HCT116 (cell line): ENCODE results near the gene POU2AF1. TPM values are rescaled to one million over a fixed set of nuclear protein-coding genes. Genes with fewer than 3 reads are reported as not detected.

ENCODE experiments used
- ATAC-seq: fragments of 200-7000 bp; cut with Tn5 transposase; 2 replicates; pipeline ENCODE4 v1.9.1; 2020; ENCODE audit warnings: mild to moderate bottlenecking, moderate library complexity
- BruUV-seq: library from RNA; stranded (reverse); fragments of 400-500 nt; replicated peaks from 2 replicates; lab custom pipeline; 2021; lab: Mats Ljungman, UMichigan
- CTCF ChIA-PET: fragments of 300-600 bp; sonication (Branson Sonifier 250); formaldehyde crosslinking; loops from one replicate; lab custom pipeline; 2021; ENCODE audit warnings: antibody characterized with exemption; lab: Charles Lee
- POLR2A ChIA-PET: fragments of 300-600, 350-600 bp; sonication (Branson Sonifier 250); formaldehyde crosslinking; loops from one replicate; lab custom pipeline; 2021; ENCODE audit warnings: antibody characterized with exemption; lab: Charles Lee
- RAD21 ChIA-PET, 2 experiments: fragments of 300-600 bp; sonication (Branson Sonifier 250); formaldehyde crosslinking; loops; one replicate each; lab custom pipeline; 2023; ENCODE audit warnings: low total read pairs in 2 of 2; ENCODE audit not compliant: uncharacterized antibody in 2 of 2, unreplicated experiment in 2 of 2, low non-redundant PET in 1 of 2; lab: Charles Lee
- DNase-seq: peaks from one replicate; pipeline ENCODE4 v3.0.0-alpha.2; 2010; ENCODE audit warnings: low read depth, low spot score
- H2AFZ ChIP-seq: fragments of 200-600 bp; shearing (Covaris generic), sonication (generic); 2 replicates; pipeline ENCODE4 v1.6.1; 2017; ENCODE audit warnings: low read depth, mixed run types, mixed read lengths, antibody characterized with exemption, low read length; ENCODE audit not compliant: poor library complexity, severe bottlenecking
- H3K27ac ChIP-seq: 2 replicates; pipeline ENCODE4 v1.5.1; 2012; ENCODE audit warnings: low read depth, low read length
- H3K27me3 ChIP-seq: fragments of 200-600 bp; sonication (generic); 2 replicates; pipeline ENCODE4 v1.6.1; 2016; ENCODE audit warnings: mixed run types, low read length, mixed read lengths; ENCODE audit not compliant: insufficient read depth
- H3K36me3 ChIP-seq, 2 experiments: fragments of 200-500 bp in 1 of 2; fragments of 200-600 bp in 1 of 2; sonication (Bioruptor generic) in 1 of 2; sonication (generic) in 1 of 2; 2 replicates each; pipeline versions ENCODE4 v1.5.1 to v1.6.1; 2014 to 2016; ENCODE audit warnings: low read length in 2 of 2, inconsistent platforms in 1 of 2, mixed read lengths in 1 of 2, mixed run types in 1 of 2; ENCODE audit not compliant: insufficient read depth in 2 of 2, control insufficient read depth in 1 of 2
- H3K4me1 ChIP-seq, 2 experiments: fragments of 200-600 bp in 1 of 2; sonication (generic) in 1 of 2; 2 replicates each; pipeline versions ENCODE4 v1.5.1 to v1.6.1; 2012 to 2017; ENCODE audit warnings: low read length in 2 of 2, inconsistent platforms in 1 of 2, mild to moderate bottlenecking in 1 of 2, mixed read lengths in 1 of 2, mixed run types in 1 of 2, moderate library complexity in 1 of 2; ENCODE audit not compliant: insufficient read depth in 2 of 2, control insufficient read depth in 1 of 2
- H3K4me2 ChIP-seq: fragments of 200-600 bp; sonication (generic); 2 replicates; pipeline ENCODE4 v1.6.1; 2017; ENCODE audit warnings: mixed run types, low read length, mixed read lengths
- H3K4me3 ChIP-seq, 2 experiments: fragments of 200-600 bp in 1 of 2; sonication (generic) in 1 of 2; replicated peaks in 1 of 2; 2 replicates each; pipeline ENCODE4 v1.5.1; 2011 to 2016; ENCODE audit warnings: low read length in 2 of 2, control low read depth in 1 of 2, low read depth in 1 of 2, mild to moderate bottlenecking in 1 of 2, mixed read lengths in 1 of 2, mixed run types in 1 of 2
- H3K79me2 ChIP-seq: fragments of 200-600 bp; sonication (generic); 2 replicates; pipeline ENCODE4 v1.6.1; 2017; ENCODE audit warnings: mild to moderate bottlenecking, mixed run types, low read length, moderate library complexity, mixed read lengths; ENCODE audit not compliant: insufficient read depth
- H3K9ac ChIP-seq: fragments of 200-600 bp; sonication (generic); 2 replicates; pipeline ENCODE4 v1.6.1; 2016; ENCODE audit warnings: low read length, mixed read lengths
- H3K9me2 ChIP-seq: fragments of 200-600 bp; sonication (generic), shearing (Covaris generic); 2 replicates; pipeline ENCODE4 v1.6.1; 2017; ENCODE audit warnings: mixed run types, mild to moderate bottlenecking, moderate library complexity; ENCODE audit not compliant: insufficient read depth
- H3K9me3 ChIP-seq, 2 experiments: fragments of 200-500 bp in 1 of 2; fragments of 200-600 bp in 1 of 2; sonication (Bioruptor generic) in 1 of 2; sonication (generic) in 1 of 2; 2 replicates each; pipeline ENCODE4 v1.6.1; 2014 to 2017; ENCODE audit warnings: low read length in 2 of 2, mixed read lengths in 2 of 2, inconsistent platforms in 1 of 2, low read depth in 1 of 2, mild to moderate bottlenecking in 1 of 2, mixed run types in 1 of 2, moderate library complexity in 1 of 2; ENCODE audit not compliant: control insufficient read depth in 1 of 2, insufficient read depth in 1 of 2
- H4K20me1 ChIP-seq: fragments of 200-600 bp; sonication (generic), shearing (Covaris generic); 2 replicates; pipeline ENCODE4 v1.6.1; 2017; ENCODE audit warnings: mixed run types, mild to moderate bottlenecking, moderate library complexity; ENCODE audit not compliant: insufficient read depth
- CBX3 ChIP-seq: IDR thresholded peaks from 2 replicates; pipeline ENCODE4 v1.6.1; 2012; ENCODE audit warnings: low read depth
- CTCF ChIP-seq, 3 experiments: fragments of 200-600 bp in 1 of 3; sonication (generic) in 1 of 3; IDR thresholded peaks in 2 of 3; conservative IDR thresholded peaks in 1 of 3; 2 replicates each; pipeline ENCODE4 v1.5.1; 2012 to 2017; ENCODE audit warnings: low read depth in 2 of 3, low read length in 2 of 3, antibody characterized with exemption in 1 of 3, borderline replicate concordance in 1 of 3, control low read depth in 1 of 3, mild to moderate bottlenecking in 1 of 3, mixed read lengths in 1 of 3, mixed run types in 1 of 3, moderate library complexity in 1 of 3; ENCODE audit not compliant: insufficient read depth in 1 of 3
- ELF1 ChIP-seq: IDR thresholded peaks from 2 replicates; pipeline ENCODE4 v1.6.1; 2012; ENCODE audit warnings: low read depth, borderline replicate concordance
- EZH2phosphoT487 ChIP-seq: fragments of 200-600 bp; IDR thresholded peaks from 2 replicates; pipeline ENCODE4 v1.6.1; 2018; ENCODE audit warnings: antibody characterized with exemption, borderline replicate concordance
- FOSL1 ChIP-seq: IDR thresholded peaks from 2 replicates; pipeline ENCODE4 v1.6.1; 2012; ENCODE audit warnings: low read depth
- MAX ChIP-seq: IDR thresholded peaks from 2 replicates; pipeline ENCODE4 v1.6.1; 2012
- SIN3A ChIP-seq: IDR thresholded peaks from 2 replicates; pipeline ENCODE4 v1.6.1; 2012; ENCODE audit warnings: low read depth
- SRF ChIP-seq: IDR thresholded peaks from 2 replicates; pipeline ENCODE4 v1.6.1; 2012; ENCODE audit warnings: low read depth
- TCF7L2 ChIP-seq: IDR thresholded peaks from 2 replicates; pipeline ENCODE4 v1.7.0; 2011; ENCODE audit warnings: borderline replicate concordance, inconsistent platforms; ENCODE audit not compliant: insufficient read depth, insufficient read length; ENCODE audit errors: extremely low read depth
- YY1 ChIP-seq: IDR thresholded peaks from 2 replicates; pipeline ENCODE4 v1.6.1; 2011; ENCODE audit warnings: low read length, low read depth, moderate library complexity, mild to moderate bottlenecking; ENCODE audit not compliant: insufficient replicate concordance; ENCODE audit errors: extremely low read depth
- ZFX ChIP-seq: fragments of 450-650 bp; IDR thresholded peaks from 2 replicates; pipeline ENCODE4 v1.6.1; 2017
- intact Hi-C: fragments of 100-400 bp; cut with micrococcal nuclease; formaldehyde crosslinking; loops from 2 replicates; pipeline ENCODE4 v1.10.0; 2022
- total RNA-seq: library from RNA; stranded (reverse); gene quantifications from one replicate; pipeline ENCODE4 v1.2.1, GENCODE V29; 2021; ENCODE audit not compliant: unreplicated experiment

POU2AF1 gene
- total RNA-seq, 1 experiment from 2014 or later, result 0.17 TPM

GRCh38 chr11:111393585-111393984, 14.5 kb upstream of the POU2AF1 start:
- no peak overlapping the region for H2AFZ ChIP-seq
- H3K9me2 ChIP-seq, result no peaks in the 10 kb centered on the region
- TF ChIP-seq ZFX (no peak), CTCF (IDR thresholded peaks at IDR 0.05 in 2 of 3, conservative IDR thresholded peaks at IDR 0.05 in 1 of 3; ENCODE audit: borderline replicate concordance in 1 of 3, insufficient read depth in 1 of 3, low read depth in 2 of 3, low read length in 2 of 3) (no peak), FOSL1 (no peak), SIN3A (no peak), TCF7L2 (no peak), ELF1 (no peak)
- no peaks in the 10 kb centered on the region for H3K36me3 ChIP-seq
- DNase-seq (no peak), ATAC-seq (no peak)
- H3K27ac ChIP-seq, result no peak overlapping the region
- H3K9me3 ChIP-seq, result no peaks in the 10 kb centered on the region
- intact Hi-C loops, result no loop called here
- peaks cover 5% of the 10 kb centered on the region; the same call in 1 of the 2 replicates for H3K27me3 ChIP-seq
- RAD21 ChIA-PET, result no interaction called here
- no peaks in the 10 kb centered on the region for H3K4me1 ChIP-seq
- CTCF ChIA-PET, result no interaction called here
- H3K4me2 ChIP-seq, result no peak overlapping the region
- no peaks in the 10 kb centered on the region for H4K20me1 ChIP-seq
- POLR2A ChIA-PET, result no interaction called here
- no TSS peak for BruUV-seq
- H3K79me2 ChIP-seq, result no peaks in the 10 kb centered on the region
- no peak overlapping the region for H3K9ac ChIP-seq
- no peak overlapping the region for H3K4me3 ChIP-seq

DNA sequence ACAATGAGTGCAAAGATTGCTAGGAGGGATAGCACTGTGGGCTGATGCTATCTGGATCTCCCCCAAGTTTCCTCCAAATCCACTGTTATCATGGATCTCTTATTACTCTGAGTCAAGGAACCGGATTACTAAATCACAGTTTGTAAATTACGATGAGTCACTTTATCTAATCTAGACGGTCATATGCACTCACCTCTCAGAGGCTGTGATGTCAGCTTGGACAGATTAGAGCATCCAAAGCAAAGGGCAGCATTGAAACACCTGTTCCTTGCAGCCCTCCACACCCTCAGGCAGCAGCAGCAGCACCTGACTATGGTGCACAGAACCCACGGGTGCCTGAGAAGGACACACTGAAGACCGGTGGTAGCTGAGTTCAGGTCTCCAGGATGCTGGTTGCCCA, 14.0 kb upstream of the POU2AF1 start:
- H3K4me3 ChIP-seq, result no peak overlapping the region
- DNase-seq (no peak), ATAC-seq (no peak)
- H3K9me2 ChIP-seq, result no peaks in the 10 kb centered on the region
- ChIA-PET POLR2A (no interaction called here), RAD21 (no interaction called here), CTCF (no interaction called here)
- no peak overlapping the region for H2AFZ ChIP-seq
- no peaks in the 10 kb centered on the region for H3K4me1 ChIP-seq
- H3K27ac ChIP-seq, result no peak overlapping the region
- intact Hi-C loops, result no loop called here
- H3K27me3 ChIP-seq, result peaks cover 5% of the 10 kb centered on the region; the same call in 1 of the 2 replicates
- H3K36me3 ChIP-seq, result no peaks in the 10 kb centered on the region
- TF ChIP-seq EZH2phosphoT487 (no peak), SRF (no peak), MAX (no peak), CTCF (IDR thresholded peaks at IDR 0.05 in 2 of 3, conservative IDR thresholded peaks at IDR 0.05 in 1 of 3; ENCODE audit: borderline replicate concordance in 1 of 3, insufficient read depth in 1 of 3, low read depth in 2 of 3, low read length in 2 of 3) (no peak), CBX3 (no peak), SIN3A (no peak), YY1 (no peak), ELF1 (no peak)
- H3K9me3 ChIP-seq, result no peaks in the 10 kb centered on the region
- H3K9ac ChIP-seq, result no peak overlapping the region
- no peak overlapping the region for H3K4me2 ChIP-seq
- BruUV-seq, result no TSS peak
- no peaks in the 10 kb centered on the region for H4K20me1 ChIP-seq
- H3K79me2 ChIP-seq, result no peaks in the 10 kb centered on the region
